GM12878 (cell line): Measurements from ENCODE around the gene NEK1. TPM values are rescaled to one million over a fixed set of nuclear protein-coding genes. Genes with fewer than 3 reads are reported as not detected.

Experiments used
- ATAC-seq: fragments of 200-7000 bp; cut with Tn5 transposase; 3 replicates; pipeline ENCODE4 v1.9.1; 2020; ENCODE audit warnings: mild to moderate bottlenecking, moderate library complexity
- BruUV-seq: library from RNA; stranded (reverse); fragments of 400-500 nt; replicated peaks from 2 replicates; lab custom pipeline; 2021; lab: Mats Ljungman, UMichigan
- CTCF ChIA-PET: fragments of 300-600 bp; sonication (Branson Sonifier 250); formaldehyde crosslinking; extraction: SDS; loops from one replicate; lab custom pipeline; 2021; ENCODE audit warnings: inconsistent platforms; lab: Yijun Ruan, JAX
- POLR2A ChIA-PET: fragments of 350-600 bp; formaldehyde crosslinking; extraction: SDS; loops from one replicate; lab custom pipeline; 2021; ENCODE audit warnings: inconsistent platforms; lab: Charles Lee
- RAD21 ChIA-PET: fragments of 300-600 bp; sonication (Branson Sonifier 250); formaldehyde crosslinking; loops from one replicate; lab custom pipeline; 2023; ENCODE audit warnings: antibody characterized with exemption; ENCODE audit not compliant: unreplicated experiment; lab: Charles Lee
- SMC1A ChIA-PET: fragments of 300-600 bp; sonication (Branson Sonifier 250); formaldehyde crosslinking; loops from one replicate; lab custom pipeline; 2023; ENCODE audit not compliant: unreplicated experiment, uncharacterized antibody; lab: Charles Lee
- DNase-seq: peaks from one replicate; pipeline ENCODE4 v3.0.0-alpha.2; 2011; ENCODE audit warnings: low read depth, low spot score
- FAIRE-seq: peaks from 3 replicates; lab custom pipeline; 2011; peaks lifted over from hg19 to GRCh38; lab: Jason Lieb, UNC
- H2AFZ ChIP-seq: 2 replicates; pipeline ENCODE4 v1.6.0; 2011; ENCODE audit warnings: low read depth, low read length, control low read depth; ENCODE audit not compliant: control insufficient read depth
- H3K27ac ChIP-seq: 2 replicates; pipeline ENCODE4 v1.5.1; 2011; ENCODE audit warnings: control low read depth; ENCODE audit not compliant: control insufficient read depth, insufficient read depth
- H3K27me3 ChIP-seq, 2 experiments: replicated peaks in 1 of 2; 2 replicates each; pipeline versions ENCODE4 v1.6.0 to v1.6.1; 2011; ENCODE audit warnings: low read length in 1 of 2; ENCODE audit not compliant: control insufficient read depth in 2 of 2, insufficient read depth in 2 of 2
- H3K36me3 ChIP-seq, 2 experiments: 2 replicates each; pipeline ENCODE4 v1.5.1; 2011; ENCODE audit warnings: low read length in 1 of 2; ENCODE audit not compliant: control insufficient read depth in 2 of 2, insufficient read depth in 2 of 2
- H3K4me1 ChIP-seq: 2 replicates; pipeline ENCODE4 v1.6.1; 2011; ENCODE audit warnings: mild to moderate bottlenecking, low read length, moderate library complexity, mixed read lengths; ENCODE audit not compliant: control insufficient read depth, insufficient read depth
- H3K4me2 ChIP-seq: 2 replicates; pipeline ENCODE4 v1.6.0; 2011; ENCODE audit warnings: control low read depth; ENCODE audit not compliant: control insufficient read depth, insufficient read depth
- H3K4me3 ChIP-seq: fragments of 200-600 bp; sonication (generic); 2 replicates; pipeline ENCODE4 v1.5.1; 2016
- H3K79me2 ChIP-seq: 2 replicates; pipeline ENCODE4 v1.6.0; 2011; ENCODE audit warnings: low read length; ENCODE audit not compliant: control insufficient read depth, insufficient read depth
- H3K9ac ChIP-seq: 2 replicates; pipeline ENCODE4 v1.8.0; 2011; ENCODE audit warnings: low read length, control low read depth, mixed read lengths; ENCODE audit not compliant: control insufficient read depth, insufficient read depth
- H3K9me3 ChIP-seq: replicated peaks from 3 replicates; pipeline ENCODE4 v1.5.1; 2011; ENCODE audit warnings: mild to moderate bottlenecking, low read length; ENCODE audit not compliant: control insufficient read depth, insufficient read depth
- H4K20me1 ChIP-seq: 2 replicates; pipeline ENCODE4 v1.6.0; 2011; ENCODE audit not compliant: control insufficient read depth, insufficient read depth
- ATF7 ChIP-seq: fragments of 450-650 bp; IDR thresholded peaks from 2 replicates; pipeline ENCODE4 v1.6.1; 2016; ENCODE audit warnings: low read depth, mild to moderate bottlenecking
- CHD1 ChIP-seq: IDR thresholded peaks from 2 replicates; pipeline ENCODE4 v1.6.1; 2012; ENCODE audit warnings: low read depth, low read length, improper control_type of control experiment
- EP300 ChIP-seq, 2 experiments: fragments of 150-350 bp in 1 of 2; IDR thresholded peaks; 2 replicates each; pipeline ENCODE4 v1.6.1; 2011 to 2012; ENCODE audit warnings: low read depth in 2 of 2, low read length in 2 of 2, borderline replicate concordance in 1 of 2, improper control_type of control experiment in 1 of 2, inconsistent platforms in 1 of 2; ENCODE audit not compliant: control insufficient read depth in 1 of 2
- FOXM1 ChIP-seq: IDR thresholded peaks from 2 replicates; pipeline ENCODE4 v1.6.1; 2012; ENCODE audit warnings: low read depth, mild to moderate bottlenecking, inconsistent platforms, low read length, moderate library complexity
- NFIC ChIP-seq: IDR thresholded peaks from 2 replicates; pipeline ENCODE4 v1.6.1; 2012; ENCODE audit warnings: low read depth, mild to moderate bottlenecking, inconsistent platforms, low read length, moderate library complexity
- PAX8 ChIP-seq: fragments of 450-650 bp; IDR thresholded peaks from 2 replicates; pipeline ENCODE4 v1.6.1; 2017; ENCODE audit warnings: mild to moderate bottlenecking, moderate library complexity
- RB1 ChIP-seq: fragments of 450-650 bp; formaldehyde crosslinking; IDR thresholded peaks from 2 replicates; pipeline ENCODE4 v1.6.1; 2017; ENCODE audit warnings: mild to moderate bottlenecking, borderline replicate concordance
- SIN3A ChIP-seq: IDR thresholded peaks from 2 replicates; pipeline ENCODE4 v1.6.1; 2012; ENCODE audit warnings: low read depth, low read length, improper control_type of control experiment
- TAF1 ChIP-seq: IDR thresholded peaks from 2 replicates; pipeline ENCODE4 v1.6.1; 2011; ENCODE audit warnings: mild to moderate bottlenecking, low read depth, low read length, borderline replicate concordance
- YY1 ChIP-seq: IDR thresholded peaks from 2 replicates; pipeline ENCODE4 v1.6.1; 2011; ENCODE audit warnings: low read depth, mild to moderate bottlenecking, low read length
- ZNF384 ChIP-seq: IDR thresholded peaks from 2 replicates; pipeline ENCODE4 v1.6.1; 2012; ENCODE audit warnings: low read depth, mild to moderate bottlenecking, low read length, improper control_type of control experiment, borderline replicate concordance
- ZZZ3 ChIP-seq: IDR thresholded peaks from 2 replicates; pipeline ENCODE4 v1.6.1; 2011; ENCODE audit warnings: low read depth; ENCODE audit not compliant: control insufficient read depth, insufficient read length
- WGBS: methylation state at CpG from one replicate; pipeline ENCODE4 v1.1.6; 2016; ENCODE audit warnings: low lambda C conversion rate; ENCODE audit not compliant: insufficient replicate concordance, insufficient coverage; ENCODE audit errors: missing lambda C conversion rate; 5-methylcytosine and 5-hydroxymethylcytosine counted together
- in situ Hi-C: fragments of 300-500 bp; cut with MboI; formaldehyde crosslinking; loops from 9 replicates; pipeline ENCODE4 v1.14.3; 2018; ENCODE audit warnings: mixed read lengths
- intact Hi-C: fragments of 100-400 bp; cut with micrococcal nuclease; formaldehyde crosslinking; loops from one replicate; pipeline ENCODE4 v1.14.2; 2022; ENCODE audit not compliant: unreplicated experiment
- polyA plus RNA-seq, 11 experiments: library from polyadenylated mRNA; depleted of rRNA in 4 of 11; unstranded in 6 of 11; stranded (reverse) in 5 of 11; fragments of >200 nt; fragmentation: Nextera tagmentation in 4 of 11; fragmentation: Illumina TruSeq in 1 of 11; extraction: Ambion mirVana in 4 of 11; extraction: Trizol in 1 of 11; gene quantifications; 1 replicate in 1 of 11; 2 replicates in 10 of 11; pipeline versions ENCODE4 v1.2.1 to v1.2.3, GENCODE V29; 2011 to 2016; ENCODE audit warnings: inconsistent platforms in 2 of 11, missing spikeins in 2 of 11, low read depth in 1 of 11
- total RNA-seq, 4 experiments: library from RNA; depleted of rRNA in 3 of 4; stranded (reverse); fragments of >200 nt in 3 of 4; fragmentation: Illumina TruSeq in 1 of 4; extraction: Trizol in 1 of 4; gene quantifications; 2 replicates each; pipeline versions ENCODE4 v1.2.1 to v1.2.3, GENCODE V29; 2013 to 2021
- TF ChIP-seq, protein P1 (sequence below): fragments of 450-650 bp; formaldehyde crosslinking; IDR thresholded peaks from 2 replicates; pipeline ENCODE4 v1.4.0; 2022; ENCODE audit warnings: mild to moderate bottlenecking, moderate library complexity

NEK1 gene
- total and polyA plus RNA-seq, 10 of the 15 experiments (the other 5 are each of a cell fraction or from before 2014, with no cell fraction given): 4.9 to 16.1 (median 7.5) TPM

GRCh38 chr4:169594560-169595195 lies 17.7 kb downstream of the NEK1 start:
- POLR2A ChIA-PET: interaction anchor here (1.2 kb wide), 1 partner anchor 15 kb away, joined by 7 read pairs; no protein-coding TSS in a partner anchor
- no peak for TF ChIP-seq ZZZ3
- TF ChIP-seq SIN3A: no peak
- no peak for TF ChIP-seq ATF7
- no peak for TF ChIP-seq TAF1
- no peak for TF ChIP-seq YY1
- Histone ChIP-seq H4K20me1 (no peaks in the 10 kb centered on the region), H3K27ac (no peak overlapping the region), H2AFZ (no peak overlapping the region), H3K9ac (no peak overlapping the region), H3K79me2 (no peaks in the 10 kb centered on the region), H3K4me2 (no peak overlapping the region), H3K27me3 (no peaks in the 10 kb centered on the region), H3K9me3 (no peaks in the 10 kb centered on the region), H3K4me3 (no peak overlapping the region), H3K36me3 (peaks cover 0 to 5% of the 10 kb centered on the region in 2 experiments; a peak in 1 of 4 replicates), H3K4me1 (no peaks in the 10 kb centered on the region)
- RAD21 ChIA-PET: no interaction called here
- CTCF ChIA-PET: interaction anchor here (0.9 to 1.5 kb wide), 5 partner anchors 9 to 109 kb away, joined by 3 read pairs; no protein-coding TSS in a partner anchor
- DNase-seq (no peak), ATAC-seq (no peak), FAIRE-seq (no peak)
- in situ Hi-C loops (no loop called here), intact Hi-C loops (no loop called here)
- BruUV-seq: no TSS peak
- SMC1A ChIA-PET: interaction anchor here (0.8 to 2.1 kb wide), 2 partner anchors 9 to 12 kb away, joined by 5 read pairs; no protein-coding TSS in a partner anchor

DNA sequence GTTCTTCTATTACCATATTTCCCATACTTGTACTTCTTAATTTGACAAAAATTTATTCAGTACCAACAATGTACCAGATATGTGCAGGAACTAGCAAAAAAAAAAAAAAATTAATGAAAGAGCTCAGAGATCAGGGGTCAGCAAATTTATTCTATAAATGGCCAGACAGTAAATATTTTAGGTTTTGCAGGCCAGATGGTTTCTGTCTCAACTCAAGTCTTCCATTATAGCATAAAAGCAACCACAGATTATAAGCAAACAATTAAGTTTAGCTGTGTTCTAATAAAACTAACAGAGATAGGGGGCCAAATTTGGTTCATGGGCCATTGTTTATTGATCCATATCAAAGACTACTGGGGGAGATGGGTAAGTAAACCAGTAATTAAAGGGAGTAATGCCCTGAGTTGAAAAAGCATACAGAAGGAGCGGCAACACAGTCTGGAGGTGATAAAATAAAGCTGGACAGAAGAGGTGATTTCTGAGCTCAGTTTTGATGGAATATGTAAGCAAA lies 19.3 kb downstream of the NEK1 start:
- ATAC-seq (no peak), FAIRE-seq (no peak), DNase-seq (no peak)
- no peaks in the 10 kb centered on the region for H3K9me3 ChIP-seq
- H2AFZ ChIP-seq: no peak overlapping the region
- in situ Hi-C loops: no loop called here
- WGBS: 100% methylated on average over 1 of the region's 1 CpG
- SMC1A ChIA-PET: interaction anchor here (0.6 to 2.1 kb wide), 3 partner anchors 8 to 15 kb away, joined by 3 to 5 read pairs (median 3); no protein-coding TSS in a partner anchor
- no peaks in the 10 kb centered on the region for H3K27me3 ChIP-seq
- no peaks in the 10 kb centered on the region for H3K79me2 ChIP-seq
- H3K27ac ChIP-seq: no peak overlapping the region
- H3K4me3 ChIP-seq: no peak overlapping the region
- intact Hi-C loops: no loop called here
- peaks cover 0 to 5% of the 10 kb centered on the region in 2 experiments; a peak in 1 of 4 replicates for H3K36me3 ChIP-seq
- POLR2A ChIA-PET: interaction anchor here (0.7 kb wide), 1 partner anchor 1984 kb away, joined by 3 read pairs; no protein-coding TSS in a partner anchor
- no peak overlapping the region for H3K4me2 ChIP-seq
- H3K4me1 ChIP-seq: no peaks in the 10 kb centered on the region
- no peaks in the 10 kb centered on the region for H4K20me1 ChIP-seq
- RAD21 ChIA-PET: no interaction called here
- H3K9ac ChIP-seq: no peak overlapping the region
- CTCF ChIA-PET: interaction anchor here (0.7 to 0.8 kb wide), 3 partner anchors 20 to 33 kb away, joined by 3 to 4 read pairs (median 4); no protein-coding TSS in a partner anchor
- BruUV-seq: no TSS peak
- no peak for TF ChIP-seq NFIC
- no peak for TF ChIP-seq ZNF384
- TF ChIP-seq EP300 (IDR thresholded peaks at IDR 0.05; ENCODE audit: borderline replicate concordance in 1 of 2, control insufficient read depth in 1 of 2, low read depth in 2 of 2, low read length in 2 of 2): no peak
- no peak for TF ChIP-seq PAX8
- no peak for TF ChIP-seq RB1
- TF ChIP-seq, protein P1, sequence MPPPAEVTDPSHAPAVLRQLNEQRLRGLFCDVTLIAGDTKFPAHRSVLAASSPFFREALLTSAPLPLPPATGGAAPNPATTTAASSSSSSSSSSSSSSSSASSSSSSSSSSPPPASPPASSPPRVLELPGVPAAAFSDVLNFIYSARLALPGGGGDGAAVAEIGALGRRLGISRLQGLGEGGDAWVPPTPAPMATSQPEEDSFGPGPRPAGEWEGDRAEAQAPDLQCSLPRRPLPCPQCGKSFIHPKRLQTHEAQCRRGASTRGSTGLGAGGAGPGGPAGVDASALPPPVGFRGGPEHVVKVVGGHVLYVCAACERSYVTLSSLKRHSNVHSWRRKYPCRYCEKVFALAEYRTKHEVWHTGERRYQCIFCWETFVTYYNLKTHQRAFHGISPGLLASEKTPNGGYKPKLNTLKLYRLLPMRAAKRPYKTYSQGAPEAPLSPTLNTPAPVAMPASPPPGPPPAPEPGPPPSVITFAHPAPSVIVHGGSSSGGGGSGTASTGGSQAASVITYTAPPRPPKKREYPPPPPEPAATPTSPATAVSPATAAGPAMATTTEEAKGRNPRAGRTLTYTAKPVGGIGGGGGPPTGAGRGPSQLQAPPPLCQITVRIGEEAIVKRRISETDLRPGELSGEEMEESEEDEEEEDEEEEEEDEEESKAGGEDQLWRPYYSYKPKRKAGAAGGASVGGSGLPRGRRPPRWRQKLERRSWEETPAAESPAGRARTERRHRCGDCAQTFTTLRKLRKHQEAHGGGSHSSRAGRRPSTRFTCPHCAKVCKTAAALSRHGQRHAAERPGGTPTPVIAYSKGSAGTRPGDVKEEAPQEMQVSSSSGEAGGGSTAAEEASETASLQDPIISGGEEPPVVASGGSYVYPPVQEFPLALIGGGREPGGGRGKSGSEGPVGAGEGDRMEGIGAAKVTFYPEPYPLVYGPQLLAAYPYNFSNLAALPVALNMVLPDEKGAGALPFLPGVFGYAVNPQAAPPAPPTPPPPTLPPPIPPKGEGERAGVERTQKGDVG (CRISPR knock-in tag): no peak
- TF ChIP-seq FOXM1: no peak
- no peak for TF ChIP-seq CHD1
